Natural killer cell (primary cell): ENCODE results near the gene RAD51B. TPM values are rescaled to one million over a fixed set of nuclear protein-coding genes. Genes with fewer than 3 reads are reported as not detected.

Experiments used
- ATAC-seq, 3 donors: fragments of 150-1000 bp in 2 of 3; fragments of 200-7000 bp in 1 of 3; cut with Tn5 transposase; 1 replicate in 1 of 3; 2 replicates in 2 of 3; pipeline ENCODE4 v1.10.0; 2021; ENCODE audit warnings: mild to moderate bottlenecking in 2 of 3, moderate library complexity in 2 of 3
- DNase-seq, 2 donors: peaks; one replicate each; pipeline versions ENCODE4 v3.0.0 to v3.0.0-alpha.2; 2013 to 2021; ENCODE audit warnings: mixed read lengths in 1 of 2
- H3K27ac ChIP-seq: one replicate; pipeline ENCODE4 v1.5.1; 2013; ENCODE audit warnings: mild to moderate bottlenecking, low read length
- H3K27me3 ChIP-seq: one replicate; pipeline ENCODE4 v1.6.1; 2013; ENCODE audit warnings: low read length; ENCODE audit not compliant: control insufficient read depth, insufficient read depth
- H3K36me3 ChIP-seq: one replicate; pipeline ENCODE4 v1.6.1; 2013; ENCODE audit warnings: low read length; ENCODE audit not compliant: control insufficient read depth, insufficient read depth
- H3K4me1 ChIP-seq: one replicate; pipeline ENCODE4 v1.6.1; 2013; ENCODE audit warnings: low read length; ENCODE audit not compliant: control insufficient read depth, insufficient read depth
- H3K4me3 ChIP-seq: one replicate; pipeline ENCODE4 v1.5.1; 2013; ENCODE audit warnings: low read length
- H3K9me3 ChIP-seq: one replicate; pipeline ENCODE4 v1.6.1; 2013; ENCODE audit warnings: low read length; ENCODE audit not compliant: control insufficient read depth, insufficient read depth
- H3K27ac Mint-ChIP-seq, 2 donors: one replicate each; pipeline ENCODE4 v1.8.0; 2022; ENCODE audit warnings: mild to moderate bottlenecking in 2 of 2, mixed read lengths in 2 of 2, moderate library complexity in 1 of 2
- H3K27me3 Mint-ChIP-seq, 2 donors: one replicate each; pipeline ENCODE4 v1.8.0; 2022; ENCODE audit warnings: low read depth in 2 of 2, mixed read lengths in 2 of 2
- H3K36me3 Mint-ChIP-seq: one replicate; pipeline ENCODE4 v1.8.0; 2022; ENCODE audit warnings: mixed read lengths
- H3K4me1 Mint-ChIP-seq, 2 donors: one replicate each; pipeline ENCODE4 v1.8.0; 2022; ENCODE audit warnings: mixed read lengths in 2 of 2
- H3K4me3 Mint-ChIP-seq: one replicate; pipeline ENCODE4 v1.8.0; 2022; ENCODE audit warnings: mild to moderate bottlenecking, moderate library complexity, mixed read lengths
- H3K9me3 Mint-ChIP-seq, 2 donors: one replicate each; pipeline ENCODE4 v1.8.0; 2022; ENCODE audit warnings: mixed read lengths in 2 of 2
- WGBS: methylation state at CpG from one replicate; pipeline ENCODE4 v1.1.7; 2013; ENCODE audit warnings: missing lambda C conversion rate; ENCODE audit not compliant: insufficient coverage; 5-methylcytosine and 5-hydroxymethylcytosine counted together
- intact Hi-C: fragments of 100-400 bp; cut with micrococcal nuclease; formaldehyde crosslinking; loops from one replicate; pipeline ENCODE4 v1.14.2; 2022
- total RNA-seq, 4 donors: library from RNA; stranded (reverse); fragments of 120-200 nt in 1 of 4; gene quantifications; one replicate each; pipeline versions ENCODE4 v1.2.3 to v1.2.4, GENCODE V29; 2013 to 2022
- TF ChIP-seq, protein P1 (sequence below): fragments of 200-600 bp; IDR thresholded peaks from one replicate; pipeline ENCODE4 v1.8.0; 2022; ENCODE audit warnings: antibody characterized with exemption

Gene RAD51B
- total RNA-seq, 3 donors from 2014 or later (not counting 1 experiment from before 2014, with no cell fraction given) = 28.1 to 37.6 (median 28.6) TPM

DNA sequence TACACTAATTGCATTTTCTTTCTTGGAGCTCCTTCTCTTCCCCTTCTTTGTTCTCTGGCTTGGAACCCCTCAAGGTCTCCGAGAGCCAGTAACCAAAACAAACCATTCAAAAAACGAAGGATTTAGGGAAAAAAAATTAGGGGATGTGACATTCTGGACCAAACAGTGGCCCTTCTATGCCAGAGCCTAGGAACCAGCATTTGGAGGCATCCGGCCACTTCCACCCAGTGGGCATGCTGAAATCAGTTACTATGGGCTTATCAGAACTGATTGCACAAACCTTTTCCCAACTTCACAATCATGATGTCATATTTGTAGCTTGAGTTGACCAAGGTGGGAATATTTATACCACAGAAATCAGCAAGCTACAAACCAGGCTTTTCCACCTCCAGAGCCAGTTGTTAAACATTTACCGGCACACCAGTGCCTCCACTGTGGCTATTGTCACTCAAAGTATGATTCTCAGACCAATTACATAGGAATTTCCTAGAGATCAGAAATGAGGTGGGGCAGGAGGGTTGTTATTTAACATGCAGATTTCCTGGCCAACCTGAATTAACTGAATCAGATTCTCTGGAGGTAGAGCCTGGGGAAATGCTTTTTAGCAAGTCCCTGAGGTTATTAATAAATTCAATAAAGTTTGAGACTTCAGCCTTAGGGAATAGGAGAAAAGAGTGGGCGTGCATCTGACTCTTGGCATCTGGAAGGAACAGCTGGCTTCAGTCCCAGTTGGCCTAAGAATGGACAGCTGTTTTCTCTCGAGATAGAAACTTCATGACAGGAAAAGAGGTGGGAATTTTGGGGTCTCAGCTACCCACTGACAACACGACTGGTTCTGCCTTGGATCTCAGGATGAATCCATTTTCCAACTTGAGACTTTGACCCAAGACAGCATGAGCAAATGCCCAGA is 699.4 kb downstream of the RAD51B start:
- Mint-ChIP-seq H3K4me1 (peaks cover 11 to 14% of the 10 kb centered on the region in 2 donors), H3K9me3 (no peaks in the 10 kb centered on the region), H3K4me3 (no peak overlapping the region), H3K27me3 (no peaks in the 10 kb centered on the region), H3K36me3 (no peaks in the 10 kb centered on the region), H3K27ac (peak overlapping the region; percentile 13 to 77)
- no peak for ATAC-seq
- 81% methylated on average over 6 of the region's 7 CpGs for WGBS
- TF ChIP-seq, protein P1, sequence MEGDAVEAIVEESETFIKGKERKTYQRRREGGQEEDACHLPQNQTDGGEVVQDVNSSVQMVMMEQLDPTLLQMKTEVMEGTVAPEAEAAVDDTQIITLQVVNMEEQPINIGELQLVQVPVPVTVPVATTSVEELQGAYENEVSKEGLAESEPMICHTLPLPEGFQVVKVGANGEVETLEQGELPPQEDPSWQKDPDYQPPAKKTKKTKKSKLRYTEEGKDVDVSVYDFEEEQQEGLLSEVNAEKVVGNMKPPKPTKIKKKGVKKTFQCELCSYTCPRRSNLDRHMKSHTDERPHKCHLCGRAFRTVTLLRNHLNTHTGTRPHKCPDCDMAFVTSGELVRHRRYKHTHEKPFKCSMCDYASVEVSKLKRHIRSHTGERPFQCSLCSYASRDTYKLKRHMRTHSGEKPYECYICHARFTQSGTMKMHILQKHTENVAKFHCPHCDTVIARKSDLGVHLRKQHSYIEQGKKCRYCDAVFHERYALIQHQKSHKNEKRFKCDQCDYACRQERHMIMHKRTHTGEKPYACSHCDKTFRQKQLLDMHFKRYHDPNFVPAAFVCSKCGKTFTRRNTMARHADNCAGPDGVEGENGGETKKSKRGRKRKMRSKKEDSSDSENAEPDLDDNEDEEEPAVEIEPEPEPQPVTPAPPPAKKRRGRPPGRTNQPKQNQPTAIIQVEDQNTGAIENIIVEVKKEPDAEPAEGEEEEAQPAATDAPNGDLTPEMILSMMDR = no peak
- no peaks in the 10 kb centered on the region for H3K4me1 ChIP-seq
- no peak for DNase-seq
- intact Hi-C loops = no loop called here
- no peak overlapping the region for H3K4me3 ChIP-seq
- H3K36me3 ChIP-seq = no peaks in the 10 kb centered on the region
- no peaks in the 10 kb centered on the region for H3K27me3 ChIP-seq
- no peaks in the 10 kb centered on the region for H3K9me3 ChIP-seq
- no peak overlapping the region for H3K27ac ChIP-seq

DNA sequence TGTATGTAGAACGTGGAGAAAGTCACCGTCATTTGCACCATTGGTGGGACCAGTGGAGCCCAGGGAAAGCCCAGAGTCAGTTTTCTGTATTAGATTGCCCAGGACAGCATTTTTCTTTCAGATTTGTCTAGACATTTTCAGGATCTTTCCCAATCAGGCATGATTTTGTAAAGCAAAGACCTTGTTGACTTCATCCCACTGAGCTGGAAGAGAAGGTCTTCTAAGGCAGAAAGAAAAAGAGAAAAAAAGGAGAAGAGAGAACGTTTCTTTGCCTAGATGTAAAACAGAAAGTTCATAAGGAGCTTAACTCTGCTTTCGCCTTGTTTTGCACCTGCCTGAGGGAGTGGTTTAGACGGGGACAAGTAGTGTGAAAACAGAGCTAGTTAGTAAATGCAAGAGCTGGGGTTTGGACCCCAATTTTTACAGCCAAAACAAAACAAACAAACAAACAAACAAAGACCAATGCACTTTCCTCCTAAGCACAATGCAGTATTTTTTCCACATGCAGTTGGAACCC is 700.1 kb downstream of the RAD51B start:
- Histone ChIP-seq H3K27me3 (no peaks in the 10 kb centered on the region), H3K27ac (no peak overlapping the region), H3K36me3 (no peaks in the 10 kb centered on the region), H3K4me3 (no peak overlapping the region), H3K9me3 (no peaks in the 10 kb centered on the region), H3K4me1 (no peaks in the 10 kb centered on the region)
- no peaks in the 10 kb centered on the region for H3K9me3 Mint-ChIP-seq
- H3K27ac Mint-ChIP-seq = peak overlapping the region; percentile 13 to 77
- intact Hi-C loops = no loop called here
- H3K36me3 Mint-ChIP-seq = no peaks in the 10 kb centered on the region
- TF ChIP-seq, protein P1 = no peak
- ATAC-seq (peak in 1 of 3 donors; percentile 38), DNase-seq (peak in 1 of 2 donors; percentile 17)
- H3K4me3 Mint-ChIP-seq = no peak overlapping the region
- WGBS = 43% methylated on average over 5 of the region's 5 CpGs
- H3K27me3 Mint-ChIP-seq = no peaks in the 10 kb centered on the region
- peaks cover 11 to 14% of the 10 kb centered on the region in 2 donors for H3K4me1 Mint-ChIP-seq

DNA sequence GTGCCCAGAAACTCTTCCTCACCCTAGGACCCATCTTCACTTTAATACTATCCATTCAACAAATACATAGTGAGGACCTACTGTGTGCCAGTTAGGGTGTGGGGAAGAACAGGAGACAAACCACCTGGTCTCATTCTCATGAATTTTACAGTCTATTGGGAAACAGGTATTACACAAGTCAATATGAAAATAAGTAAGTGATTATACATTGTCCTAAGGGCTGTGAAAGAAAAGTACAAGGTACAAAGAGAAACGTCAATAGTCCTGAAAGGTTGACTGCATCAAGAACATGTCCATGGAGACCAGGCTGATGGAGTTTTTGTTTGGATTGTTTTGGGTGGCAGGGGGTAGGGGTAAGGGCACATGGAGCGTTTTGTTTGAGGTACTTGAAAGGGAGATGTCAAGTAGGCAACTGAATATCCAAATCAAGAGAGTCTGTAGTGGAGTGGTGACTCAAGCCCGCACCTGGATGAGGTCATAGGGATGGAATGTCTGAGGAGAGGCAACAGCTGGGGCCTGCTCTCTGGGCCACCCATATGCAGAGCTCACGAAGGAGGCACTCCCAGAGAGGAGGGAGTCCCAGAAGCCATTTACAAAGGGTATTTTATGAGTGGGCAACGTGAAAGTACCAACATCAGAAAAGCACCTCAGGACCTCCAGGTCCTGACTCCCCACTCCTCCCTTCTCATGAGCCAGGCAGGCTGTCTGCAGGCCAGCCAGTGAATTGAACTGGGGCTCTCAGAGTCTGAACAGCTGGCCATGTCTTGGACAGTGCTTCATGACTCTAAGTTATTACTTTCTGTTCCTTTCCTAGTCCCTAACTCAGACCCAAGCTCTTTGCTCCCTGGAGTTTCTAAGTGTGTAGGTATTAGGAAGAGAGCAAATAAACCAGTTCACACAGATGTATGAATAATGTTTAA is 701.3 kb downstream of the RAD51B start:
- Histone ChIP-seq H3K27ac (no peak overlapping the region), H3K36me3 (no peaks in the 10 kb centered on the region), H3K4me1 (no peaks in the 10 kb centered on the region), H3K9me3 (no peaks in the 10 kb centered on the region), H3K4me3 (no peak overlapping the region), H3K27me3 (no peaks in the 10 kb centered on the region)
- Mint-ChIP-seq H3K9me3 (no peaks in the 10 kb centered on the region), H3K27ac (no peak overlapping the region), H3K4me3 (no peak overlapping the region), H3K4me1 (peaks cover 11 to 14% of the 10 kb centered on the region in 2 donors), H3K36me3 (no peaks in the 10 kb centered on the region), H3K27me3 (no peaks in the 10 kb centered on the region)
- WGBS = 90% methylated on average over 5 of the region's 5 CpGs
- no peak for DNase-seq
- intact Hi-C loops = no loop called here
- TF ChIP-seq, protein P1 = no peak
- ATAC-seq = no peak
